OCI-LY3 (cell line): Measurements from ENCODE around the gene KIF12.

Experiments used
- H2AFZ ChIP-seq: fragments of 200-600, 300-600 bp; shearing (Covaris generic); 2 replicates; pipeline ENCODE4 v1.6.0; 2014; ENCODE audit warnings: antibody characterized with exemption, low read depth, low read length
- H3K27ac ChIP-seq: fragments of 200-600, 300-600 bp; sonication (generic); 2 replicates; pipeline ENCODE4 v1.5.1; 2014; ENCODE audit warnings: mild to moderate bottlenecking, low read length, moderate library complexity, mixed read lengths
- H3K27me3 ChIP-seq: fragments of 200-600, 300-600 bp; sonication (generic); 2 replicates; pipeline ENCODE4 v1.6.1; 2014; ENCODE audit warnings: low read depth, low read length, mixed read lengths
- H3K36me3 ChIP-seq: fragments of 200-600, 300-600 bp; sonication (generic); replicated peaks from 2 replicates; pipeline ENCODE3; 2014; ENCODE audit warnings: low read depth, low read length, mixed read lengths
- H3K4me1 ChIP-seq: fragments of 300-600, 200-600 bp; sonication (generic); 2 replicates; pipeline ENCODE4 v1.6.1; 2014; ENCODE audit warnings: low read length, mixed read lengths
- H3K4me2 ChIP-seq: fragments of 200-600, 300-600 bp; sonication (generic); 2 replicates; pipeline ENCODE4 v1.6.1; 2014; ENCODE audit warnings: low read length, mixed read lengths
- H3K4me3 ChIP-seq: fragments of 300-600, 200-600 bp; sonication (generic); 2 replicates; pipeline ENCODE4 v1.5.1; 2014; ENCODE audit warnings: antibody characterized with exemption, mild to moderate bottlenecking, low read length, moderate library complexity
- H3K79me2 ChIP-seq: fragments of 300-600, 200-600 bp; shearing (Covaris generic); 2 replicates; pipeline ENCODE4 v1.6.1; 2014; ENCODE audit warnings: mild to moderate bottlenecking, low read length, mixed read lengths
- H3K9ac ChIP-seq: fragments of 300-600, 200-600 bp; shearing (Covaris generic); 2 replicates; pipeline ENCODE4 v1.6.0; 2014; ENCODE audit warnings: mild to moderate bottlenecking, low read length, moderate library complexity
- H3K9me3 ChIP-seq: fragments of 200-600, 300-600 bp; shearing (Covaris generic); 2 replicates; pipeline ENCODE4 v1.6.1; 2014; ENCODE audit warnings: low read length, mixed read lengths; ENCODE audit not compliant: insufficient read depth
- H4K20me1 ChIP-seq: fragments of 200-600, 300-600 bp; sonication (generic); 2 replicates; pipeline ENCODE4 v1.6.1; 2016; ENCODE audit warnings: low read length, mixed read lengths; ENCODE audit not compliant: insufficient read depth
- CTCF ChIP-seq: fragments of 200-600, 300-600 bp; sonication (generic); IDR thresholded peaks from 2 replicates; pipeline ENCODE4 v1.5.1; 2014; ENCODE audit warnings: antibody characterized with exemption, low read length, low read depth
- EZH2phosphoT487 ChIP-seq: fragments of 200-600 bp; shearing (Covaris generic); IDR thresholded peaks from 2 replicates; pipeline ENCODE4 v1.6.1; 2018; ENCODE audit warnings: antibody characterized with exemption, mixed run types, low read depth

The KIF12 gene

GRCh38 chr9:114098936-114099668 lies at the start of gene KIF12:
Gene KIF12, minus strand, starts transcription at chr9:114099292. Its CDS starts 16 bp downstream, at chr9:114099276.
- Histone ChIP-seq H3K36me3 (no peaks in the 10 kb centered on the region), H3K4me2 (no peak within 1 kb of the TSS), H3K27me3 (peaks cover 1% of the 10 kb centered on the region; the same call in 1 of the 2 replicates), H3K79me2 (no peaks in the 10 kb centered on the region), H3K4me3 (no peak within 1 kb of the TSS), H3K27ac (no peak within 1 kb of the TSS), H2AFZ (no peak within 1 kb of the TSS), H3K4me1 (peaks cover 26% of the 10 kb centered on the region), H4K20me1 (no peaks in the 10 kb centered on the region), H3K9ac (no peak within 1 kb of the TSS), H3K9me3 (no peaks in the 10 kb centered on the region)
- no peak for TF ChIP-seq EZH2phosphoT487
- TF ChIP-seq CTCF = no peak

- Histone ChIP-seq H4K20me1 (no peaks in the 10 kb centered on the region), H3K27ac (no peak overlapping the region), H3K9ac (no peak overlapping the region), H3K4me2 (no peak overlapping the region), H3K4me3 (no peak overlapping the region), H3K79me2 (no peaks in the 10 kb centered on the region), H3K27me3 (peaks cover 37% of the 10 kb centered on the region), H2AFZ (no peak overlapping the region), H3K4me1 (no peaks in the 10 kb centered on the region), H3K36me3 (no peaks in the 10 kb centered on the region), H3K9me3 (no peaks in the 10 kb centered on the region)
- TF ChIP-seq EZH2phosphoT487 = no peak
- no peak for TF ChIP-seq CTCF
Observed at GRCh38 chr9:114146735-114147134, 47.6 kb upstream of the KIF12 start.

- no peaks in the 10 kb centered on the region for H3K4me1 ChIP-seq
- no peak overlapping the region for H3K27ac ChIP-seq
- no peaks in the 10 kb centered on the region for H3K36me3 ChIP-seq
- no peak overlapping the region for H3K4me3 ChIP-seq
- H2AFZ ChIP-seq = no peak overlapping the region
- no peaks in the 10 kb centered on the region for H3K79me2 ChIP-seq
- no peak overlapping the region for H3K4me2 ChIP-seq
- H3K9me3 ChIP-seq = no peaks in the 10 kb centered on the region
- no peak overlapping the region for H3K9ac ChIP-seq
- TF ChIP-seq EZH2phosphoT487 (no peak), CTCF (no peak)
- no peaks in the 10 kb centered on the region for H4K20me1 ChIP-seq
- peaks cover 66% of the 10 kb centered on the region for H3K27me3 ChIP-seq
Observed at GRCh38 chr9:114143234-114143633, 44.1 kb upstream of the KIF12 start.

GRCh38 chr9:114141553-114142402 lies 42.7 kb upstream of the KIF12 start:
- H2AFZ ChIP-seq = no peak overlapping the region
- H3K4me2 ChIP-seq = no peak overlapping the region
- no peaks in the 10 kb centered on the region for H3K4me1 ChIP-seq
- H3K4me3 ChIP-seq = no peak overlapping the region
- peaks cover 67% of the 10 kb centered on the region for H3K27me3 ChIP-seq
- no peaks in the 10 kb centered on the region for H3K79me2 ChIP-seq
- no peaks in the 10 kb centered on the region for H4K20me1 ChIP-seq
- no peaks in the 10 kb centered on the region for H3K36me3 ChIP-seq
- H3K9me3 ChIP-seq = no peaks in the 10 kb centered on the region
- H3K27ac ChIP-seq = no peak overlapping the region
- TF ChIP-seq EZH2phosphoT487 (no peak), CTCF (no peak)
- H3K9ac ChIP-seq = no peak overlapping the region
